GM19043 (cell line): ENCODE measurements around the gene SOX1.

Experiments
- ATAC-seq: cut with Tn5 transposase; IDR thresholded peaks from one replicate; pipeline ENCODE4 v1.9.1; 2021; ENCODE audit warnings: low read depth; ENCODE audit not compliant: unreplicated experiment

The SOX1 gene

DNA sequence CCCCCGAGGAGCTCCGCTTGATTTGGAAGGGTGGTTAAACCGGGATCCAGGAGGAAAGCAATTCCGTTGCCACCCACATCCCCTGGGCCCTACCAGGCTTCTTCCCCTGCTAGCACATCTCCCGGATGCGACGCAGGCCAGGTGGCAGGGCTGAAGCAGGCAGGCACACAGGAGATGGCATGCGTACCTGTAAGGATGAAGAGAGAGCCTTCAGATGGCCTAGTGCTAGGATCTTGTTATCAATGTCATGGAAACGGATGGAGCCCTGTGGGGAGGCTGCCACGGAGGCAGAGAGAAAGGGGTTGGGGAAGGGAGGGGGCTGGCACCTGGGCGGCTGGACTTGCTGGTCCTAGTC lies 8.5 kb upstream of the SOX1 start:
- no peak for ATAC-seq

DNA sequence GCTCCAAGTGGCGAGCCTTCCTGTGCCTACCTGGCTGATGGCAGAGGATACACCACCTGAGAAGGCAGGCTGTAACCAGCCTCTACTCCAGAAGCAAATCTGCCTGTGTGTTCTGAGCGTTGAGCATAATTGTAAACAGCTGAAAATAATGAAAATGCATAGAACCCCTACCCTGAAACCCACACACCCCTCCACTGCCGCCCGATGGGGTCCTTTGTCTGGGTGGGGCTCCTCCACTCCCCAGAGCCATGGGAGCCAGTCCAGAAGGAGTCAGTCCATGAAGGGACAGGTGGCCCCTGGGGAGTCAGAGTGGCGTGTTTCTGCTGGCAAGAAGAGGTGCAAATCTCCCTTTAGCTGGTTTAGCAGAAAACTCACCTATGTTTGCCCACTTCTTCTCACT lies 8.0 kb upstream of the SOX1 start:
- no peak for ATAC-seq

DNA sequence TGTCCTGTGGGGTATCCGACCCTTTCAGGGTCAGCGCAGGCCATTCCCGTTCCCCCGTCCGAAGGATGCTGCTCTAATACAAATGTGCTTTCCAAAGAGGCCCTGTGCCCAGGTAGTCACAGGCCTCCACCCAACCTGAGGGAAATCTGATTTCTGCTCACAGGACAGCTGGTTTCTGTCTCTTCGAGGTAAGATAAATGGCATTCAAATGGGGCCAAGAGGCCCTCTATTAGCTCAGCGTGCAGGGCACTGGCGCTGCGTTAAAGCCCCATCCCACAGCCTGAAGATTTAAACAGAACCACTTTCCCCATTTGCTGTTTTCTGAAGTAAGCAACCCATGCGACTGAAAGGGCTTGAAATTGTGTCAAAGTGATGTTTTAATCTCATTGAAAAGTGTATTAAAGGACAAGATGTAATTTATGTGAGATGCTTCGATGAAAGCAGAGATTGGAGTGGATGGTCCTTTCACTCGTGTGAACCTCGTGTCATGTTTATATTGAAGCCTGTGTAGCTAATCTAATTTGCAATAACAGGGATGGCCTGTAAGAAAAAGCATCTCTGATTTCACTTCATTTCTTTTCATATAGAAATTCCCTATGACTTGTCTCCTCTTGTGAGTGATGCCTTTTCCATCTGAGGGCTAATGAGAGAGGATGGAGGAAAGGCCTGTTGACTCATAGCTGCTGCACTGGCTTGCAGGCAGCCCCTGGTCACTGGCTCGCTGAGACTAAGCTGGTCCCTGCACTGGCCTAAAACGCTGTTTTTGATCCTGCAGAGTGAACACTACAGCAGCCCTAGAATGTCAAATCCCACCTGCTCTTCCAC lies 7.3 kb upstream of the SOX1 start:
- no peak for ATAC-seq

GRCh38 chr13:112060282-112060830 lies 6.6 kb upstream of the SOX1 start:
- ATAC-seq = no peak

GRCh38 chr13:112060899-112061366 lies 6.0 kb upstream of the SOX1 start:
- ATAC-seq = no peak

- no peak for ATAC-seq
Observed at GRCh38 chr13:112061367-112062061, 5.4 kb upstream of the SOX1 start.

GRCh38 chr13:112062072-112062567 lies 4.8 kb upstream of the SOX1 start:
- no peak for ATAC-seq

DNA sequence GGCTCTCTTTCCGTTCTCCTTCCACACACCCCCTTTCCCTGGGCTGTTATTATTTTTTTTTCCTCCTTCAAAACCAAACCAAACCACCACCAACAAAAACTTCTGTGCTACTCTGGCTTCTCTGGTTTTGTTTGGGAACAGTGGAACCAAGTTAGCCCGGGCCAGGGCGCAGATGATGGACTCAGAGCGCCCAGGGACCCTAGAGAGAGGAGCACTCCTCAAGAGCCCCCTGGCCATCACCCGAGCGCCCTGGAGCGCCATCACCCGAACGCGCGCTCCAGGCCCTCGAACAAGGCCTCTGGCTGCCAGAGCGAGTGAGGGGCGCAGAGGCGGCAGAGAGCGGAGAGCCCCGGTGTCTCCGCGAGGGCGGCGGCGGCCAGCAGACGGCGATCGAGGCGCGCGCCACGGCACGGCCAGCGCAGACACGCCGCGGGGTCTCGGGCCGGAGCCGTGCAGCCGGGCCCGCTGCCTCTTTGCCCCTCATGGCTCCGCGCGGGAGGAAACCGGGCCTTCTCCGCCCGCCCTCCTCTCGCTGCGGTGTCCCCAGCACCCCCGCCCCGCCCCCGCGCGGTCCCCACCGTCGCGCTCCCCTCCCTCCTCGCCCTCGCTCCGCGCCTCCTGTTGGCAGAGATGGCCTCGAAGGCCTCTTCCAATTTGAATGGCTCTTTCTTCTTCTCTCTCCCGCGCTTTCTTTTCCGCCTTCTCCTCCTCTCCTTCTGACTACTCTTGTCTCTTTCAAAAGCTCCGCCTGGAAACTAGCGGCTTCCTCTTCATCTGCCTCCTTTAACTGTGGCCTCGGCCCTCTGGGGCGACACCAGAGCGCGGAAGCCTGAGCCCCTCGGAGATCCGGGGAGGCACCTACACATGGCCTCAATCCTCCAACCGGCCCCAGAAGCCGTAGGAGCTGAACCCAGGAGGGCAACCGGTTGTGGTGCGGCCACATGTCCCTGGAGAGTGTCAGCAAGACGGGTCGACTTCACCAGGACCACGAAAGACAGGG lies 4.1 kb upstream of the SOX1 start:
- no peak for ATAC-seq

DNA sequence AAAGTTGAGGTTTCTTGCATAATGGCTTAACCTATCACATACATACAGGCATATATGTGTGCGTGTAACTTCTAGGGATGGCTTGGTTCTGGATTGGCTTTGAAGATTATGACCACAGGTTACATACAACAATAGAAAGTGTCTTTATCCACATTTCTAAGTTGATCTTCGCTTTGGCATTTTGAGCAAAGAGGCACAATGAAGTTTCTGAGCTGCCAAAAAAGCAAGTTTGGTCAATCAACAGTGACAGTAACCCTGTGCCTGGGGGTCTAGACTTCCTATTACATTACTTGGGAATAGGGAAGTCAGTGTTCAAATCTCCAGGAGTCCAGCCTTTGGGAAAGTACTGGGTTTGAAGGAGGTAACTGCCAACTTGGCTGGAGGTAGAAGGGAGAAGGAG lies 3.1 kb upstream of the SOX1 start:
- no peak for ATAC-seq

DNA sequence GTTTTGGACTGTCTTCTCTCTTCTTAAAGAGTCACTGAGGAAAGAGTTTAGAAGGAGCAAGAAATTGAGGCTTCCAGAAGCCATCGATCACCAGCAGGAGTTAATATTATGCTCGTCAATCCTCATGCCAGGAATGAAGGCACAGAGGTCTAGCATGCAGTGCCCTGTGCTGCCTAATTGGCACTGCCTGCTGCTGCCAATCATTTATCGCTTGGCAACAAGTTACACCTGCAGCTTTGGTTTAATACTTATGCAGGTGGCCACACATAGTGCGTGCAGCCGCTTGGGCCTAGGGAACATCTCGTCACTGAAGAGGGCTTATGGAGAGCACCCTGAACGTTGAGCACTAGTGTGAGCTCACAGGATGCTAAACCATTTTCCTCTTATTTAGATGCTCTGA lies 2.7 kb upstream of the SOX1 start:
- no peak for ATAC-seq

- ATAC-seq = no peak
Observed at GRCh38 chr13:112065521-112065866, 1.5 kb upstream of the SOX1 start.

DNA sequence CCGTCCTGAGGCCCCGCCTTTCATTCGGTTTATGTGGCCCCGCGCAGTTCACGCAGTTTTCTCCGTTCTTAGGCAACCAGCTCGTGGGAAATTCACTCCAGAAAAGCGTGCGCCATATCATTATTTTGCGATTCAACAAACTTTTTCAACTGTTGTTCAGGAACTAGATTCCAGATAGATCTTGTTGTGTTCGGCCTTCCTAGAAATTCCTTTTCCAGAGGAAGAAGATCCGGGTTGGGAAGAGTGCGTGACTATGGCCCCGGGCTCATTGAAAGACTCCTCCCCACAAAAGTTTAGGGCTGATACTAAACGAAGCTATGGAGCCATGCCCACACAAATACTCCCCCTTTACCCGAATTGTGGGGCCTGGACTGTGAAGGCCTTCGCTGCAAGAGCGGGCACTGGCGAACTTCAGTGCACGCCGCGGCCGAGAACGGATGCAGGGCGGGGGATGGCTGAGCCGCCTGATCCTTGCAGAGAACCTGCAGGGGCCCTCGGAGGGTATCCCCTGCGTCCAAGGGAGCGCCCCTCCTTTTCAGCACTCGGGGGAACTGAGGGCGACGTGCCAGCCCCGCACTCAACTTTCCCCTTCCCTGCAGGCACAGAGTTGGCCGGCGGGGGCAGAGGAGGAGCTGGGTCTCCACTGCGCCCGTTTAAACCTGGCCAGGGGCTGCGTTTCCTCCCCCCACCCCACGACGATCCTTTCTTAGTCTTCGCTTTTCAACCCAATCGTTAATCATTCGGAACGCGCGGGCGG lies 904 bp upstream of the SOX1 start:
- no peak for ATAC-seq

- ATAC-seq = no peak
Observed at GRCh38 chr13:112066624-112067004, 335 bp upstream of the SOX1 start.

DNA sequence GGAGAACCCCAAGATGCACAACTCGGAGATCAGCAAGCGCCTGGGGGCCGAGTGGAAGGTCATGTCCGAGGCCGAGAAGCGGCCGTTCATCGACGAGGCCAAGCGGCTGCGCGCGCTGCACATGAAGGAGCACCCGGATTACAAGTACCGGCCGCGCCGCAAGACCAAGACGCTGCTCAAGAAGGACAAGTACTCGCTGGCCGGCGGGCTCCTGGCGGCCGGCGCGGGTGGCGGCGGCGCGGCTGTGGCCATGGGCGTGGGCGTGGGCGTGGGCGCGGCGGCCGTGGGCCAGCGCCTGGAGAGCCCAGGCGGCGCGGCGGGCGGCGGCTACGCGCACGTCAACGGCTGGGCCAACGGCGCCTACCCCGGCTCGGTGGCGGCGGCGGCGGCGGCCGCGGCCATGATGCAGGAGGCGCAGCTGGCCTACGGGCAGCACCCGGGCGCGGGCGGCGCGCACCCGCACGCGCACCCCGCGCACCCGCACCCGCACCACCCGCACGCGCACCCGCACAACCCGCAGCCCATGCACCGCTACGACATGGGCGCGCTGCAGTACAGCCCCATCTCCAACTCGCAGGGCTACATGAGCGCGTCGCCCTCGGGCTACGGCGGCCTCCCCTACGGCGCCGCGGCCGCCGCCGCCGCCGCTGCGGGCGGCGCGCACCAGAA lies 1.1 kb downstream of the SOX1 start:
- ATAC-seq = no peak

DNA sequence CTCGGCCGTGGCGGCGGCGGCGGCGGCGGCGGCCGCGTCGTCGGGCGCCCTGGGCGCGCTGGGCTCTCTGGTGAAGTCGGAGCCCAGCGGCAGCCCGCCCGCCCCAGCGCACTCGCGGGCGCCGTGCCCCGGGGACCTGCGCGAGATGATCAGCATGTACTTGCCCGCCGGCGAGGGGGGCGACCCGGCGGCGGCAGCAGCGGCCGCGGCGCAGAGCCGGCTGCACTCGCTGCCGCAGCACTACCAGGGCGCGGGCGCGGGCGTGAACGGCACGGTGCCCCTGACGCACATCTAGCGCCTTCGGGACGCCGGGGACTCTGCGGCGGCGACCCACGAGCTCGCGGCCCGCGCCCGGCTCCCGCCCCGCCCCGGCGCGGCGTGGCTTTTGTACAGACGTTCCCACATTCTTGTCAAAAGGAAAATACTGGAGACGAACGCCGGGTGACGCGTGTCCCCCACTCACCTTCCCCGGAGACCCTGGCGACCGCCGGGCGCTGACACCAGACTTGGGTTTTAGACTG lies 1.7 kb downstream of the SOX1 start:
- no peak for ATAC-seq

DNA sequence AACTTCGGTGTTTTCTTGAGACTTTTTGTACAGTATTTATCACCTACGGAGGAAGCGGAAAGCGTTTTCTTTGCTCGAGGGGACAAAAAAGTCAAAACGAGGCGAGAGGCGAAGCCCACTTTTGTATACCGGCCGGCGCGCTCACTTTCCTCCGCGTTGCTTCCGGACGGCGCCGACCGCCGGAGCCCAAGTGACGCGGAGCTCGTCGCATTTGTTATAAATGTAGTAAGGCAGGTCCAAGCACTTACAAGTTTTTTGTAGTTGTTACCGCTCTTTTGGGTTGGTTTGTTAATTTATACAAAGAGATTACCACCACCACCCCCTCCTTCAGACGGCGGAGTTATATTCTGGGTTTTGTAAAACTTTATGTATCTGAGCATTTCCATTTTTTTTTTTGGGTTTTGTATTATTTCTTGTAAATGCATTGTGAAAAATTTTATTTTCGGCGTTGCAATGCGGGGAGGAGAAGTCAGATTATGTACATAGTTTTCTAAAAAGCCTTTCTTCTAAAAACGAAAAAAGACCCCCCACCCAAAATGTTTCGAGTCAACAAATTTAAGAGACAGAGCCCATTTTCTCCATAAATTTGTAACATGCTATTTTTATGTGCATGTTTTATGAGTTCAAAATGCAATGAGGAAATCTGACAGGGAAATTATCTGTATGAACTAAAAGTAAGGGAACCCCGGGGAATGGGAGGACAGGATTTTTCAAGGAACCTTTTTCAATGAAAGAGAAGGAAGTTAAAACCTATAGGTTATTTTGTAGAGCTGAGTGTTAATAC lies 2.3 kb downstream of the SOX1 start:
- no peak for ATAC-seq

DNA sequence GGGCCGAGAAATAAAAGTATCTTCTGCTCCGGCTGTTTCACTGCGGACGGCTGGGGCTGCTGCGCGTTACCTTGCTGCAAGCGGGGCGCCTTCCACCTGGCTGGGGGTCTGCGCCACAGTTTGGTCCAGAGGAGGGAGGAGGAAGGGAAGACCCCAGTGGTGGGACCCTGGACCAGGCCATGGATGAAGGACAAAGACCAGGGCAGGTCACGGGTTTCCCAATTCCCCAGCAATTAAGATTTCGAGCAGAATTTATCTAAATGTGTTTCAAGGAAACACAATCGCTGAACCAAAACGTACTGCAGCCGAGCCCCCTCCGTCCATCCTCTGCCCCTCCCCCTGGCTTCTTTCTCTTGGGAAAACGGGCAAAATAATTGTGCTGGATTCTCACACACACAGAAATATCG lies 2.9 kb downstream of the SOX1 start:
- ATAC-seq = no peak

DNA sequence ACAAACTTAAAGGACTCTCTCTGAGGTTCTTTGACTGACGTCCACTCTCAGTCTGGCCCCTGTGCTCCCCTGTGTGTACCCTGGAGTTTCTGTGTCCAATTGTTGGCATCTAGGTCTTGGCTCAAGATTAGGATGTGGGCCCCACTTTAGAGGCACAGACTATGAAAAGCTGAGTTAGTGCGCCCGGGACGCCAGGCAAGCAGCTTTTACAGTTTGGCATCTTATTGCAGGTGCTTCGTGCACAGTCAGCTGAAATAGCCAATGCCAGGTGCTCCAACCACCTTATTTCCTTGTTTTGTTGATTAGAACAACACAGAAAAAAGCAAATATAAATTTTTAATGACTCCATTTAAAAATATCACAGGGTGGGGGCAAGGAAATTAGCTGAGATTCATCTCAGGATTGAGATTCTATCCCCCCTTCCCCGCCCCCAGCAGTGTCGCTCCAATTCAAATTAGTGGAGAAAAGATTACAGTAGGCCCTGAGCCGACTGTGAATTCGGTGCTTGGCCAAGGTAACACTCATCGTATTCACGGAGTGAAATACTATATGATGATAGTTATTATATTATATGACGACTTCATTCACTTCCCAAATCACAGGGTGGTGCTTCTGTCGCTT lies 4.3 kb downstream of the SOX1 start:
- no peak for ATAC-seq
